Heart left ventricle (tissue), 16 donors: ENCODE measurements around the gene GPI. TPM values are rescaled to one million over a fixed set of nuclear protein-coding genes. Genes with fewer than 3 reads are reported as not detected.

Source experiments
- ATAC-seq, 4 donors: fragments of 200-7000 bp; cut with Tn5 transposase; one replicate each; pipeline ENCODE4 v1.9.1; 2020 to 2022; ENCODE audit warnings: moderate library complexity in 4 of 4, mild to moderate bottlenecking in 3 of 4, moderate number of reproducible peaks in 1 of 4
- DNase-seq, 5 donors: peaks; one replicate each; pipeline ENCODE4 v3.0.0-alpha.2; 2020
- H3K27ac ChIP-seq, 12 donors: fragments of 200-600 bp; sonication (generic) in 4 of 12; one replicate each; pipeline versions ENCODE4 v1.5.0 to v1.8.0; 2016 to 2022; ENCODE audit warnings: mild to moderate bottlenecking in 2 of 12
- H3K27me3 ChIP-seq, 9 donors: fragments of 200-600 bp; sonication (generic) in 2 of 9; one replicate each; pipeline versions ENCODE4 v1.5.1 to v1.8.0; 2016 to 2022; ENCODE audit warnings: mild to moderate bottlenecking in 3 of 9
- H3K36me3 ChIP-seq, 9 donors: fragments of 200-600 bp; sonication (generic) in 2 of 9; one replicate each; pipeline versions ENCODE4 v1.5.0 to v1.8.0; 2018 to 2022; ENCODE audit warnings: mild to moderate bottlenecking in 2 of 9
- H3K4me1 ChIP-seq, 12 donors: fragments of 200-600 bp; sonication (generic) in 4 of 12; one replicate each; pipeline versions ENCODE4 v1.5.0 to v1.8.0; 2016 to 2022; ENCODE audit warnings: mild to moderate bottlenecking in 3 of 12
- H3K4me3 ChIP-seq, 12 donors: fragments of 200-600 bp; sonication (generic) in 4 of 12; one replicate each; pipeline versions ENCODE4 v1.5.0 to v1.8.0; 2017 to 2022; ENCODE audit warnings: mild to moderate bottlenecking in 9 of 12, moderate library complexity in 4 of 12
- H3K9me3 ChIP-seq, 12 donors: fragments of 200-600 bp; sonication (generic) in 4 of 12; one replicate each; pipeline versions ENCODE4 v1.5.0 to v1.8.0; 2016 to 2022; ENCODE audit warnings: mild to moderate bottlenecking in 1 of 12
- CTCF ChIP-seq, 12 donors: fragments of 200-600 bp; sonication (generic) in 4 of 12; IDR thresholded peaks; one replicate each; pipeline versions ENCODE4 v1.5.0 to v1.8.0; 2018 to 2022; ENCODE audit warnings: antibody characterized with exemption in 12 of 12, mild to moderate bottlenecking in 5 of 12
- POLR2A ChIP-seq, 2 donors: fragments of 450-650 bp; IDR thresholded peaks; one replicate each; pipeline ENCODE4 v1.6.1; 2017; ENCODE audit warnings: antibody characterized with exemption in 2 of 2, mild to moderate bottlenecking in 2 of 2, moderate library complexity in 2 of 2
- WGBS, 4 donors: extraction: QIAGEN DNeasy Blood & Tissue Kit in 2 of 4; methylation state at CpG; one replicate each; pipeline versions ENCODE4 v1.1.5 to v1.1.7; 2013 to 2018; 5-methylcytosine and 5-hydroxymethylcytosine counted together
- intact Hi-C, 10 donors: fragments of 100-400 bp; cut with DNase I; formaldehyde crosslinking; loops; one replicate each; pipeline versions ENCODE4 v1.11.1 to v1.14.2; 2022
- polyA plus RNA-seq, 2 donors: library from polyadenylated mRNA; stranded (reverse); fragments of 200-250 nt; gene quantifications; one replicate each; pipeline ENCODE4 v1.2.3, GENCODE V29; 2013
- total RNA-seq, 9 donors: library from RNA; depleted of rRNA in 2 of 9; stranded (reverse); fragments of >200 nt in 2 of 9; fragmentation: NEBNext Ultra II Directional in 3 of 9; extraction: Animal tissue kit (Norgen Biotek cat#: 25700) in 3 of 9; gene quantifications; one replicate each; pipeline versions ENCODE4 v1.1.0 to v1.2.4, GENCODE V29; 2016 to 2023
- donor health status: ischemic (EF 13 %, LVEDD 7.1; RV severe dilation, severe dysfunction).
- donor health status: healthy with polysubstance abuse.
- donor health status: DM: no; HTN: yes; CAD: no.
- donor health status: DM: no; HTN: no; CAD: no.
- donor health status: ischemic (EF 25% LVEDD 6.9; RV normal size, moderate dysfunction).
- donor health status: ischemic (EF 25% LVEDD 5.7; RV mildly dilated, moderate dysfunction).
- donor health status: healthy.
- donor health status: DM: yes; HTN: yes; CAD: no.
- donor health status: ischemic (EF 35%, LVEDD 5.7; RV mildly dilated, moderate dysfunction).
- donor health status: nonischemic (EF 11% LVEDD 7.7; RV severe dilation, severe dysfunction).
- donor health status: DM: yes; HTN: yes; CAD: no.
- donor health status: PGD.
- donor health status: ischemic (EF 29% LVEDD 5.4; RV normal size, mild dysfunction).
- donor health status: nonischemic (EF 23%, LVEDD 6.1; RV moderate dilation, normal function).

The GPI gene
- total and polyA plus RNA-seq, 11 donors: 233 to 764 (median 513) TPM

GRCh38 chr19:34359954-34360315 lies 5.1 kb upstream of the GPI start:
- Histone ChIP-seq H3K4me3 (peak overlapping the region in 10 of 12 donors; percentile 35 to 69 (median 55)), H3K27me3 (no peaks in the 10 kb centered on the region), H3K27ac (peak overlapping the region in 11 of 12 donors; percentile 64 to 93 (median 84)), H3K36me3 (peaks cover 0 to 9% (median 8%) of the 10 kb centered on the region in 9 donors), H3K9me3 (no peaks in the 10 kb centered on the region), H3K4me1 (peaks cover 0 to 20% (median 11%) of the 10 kb centered on the region in 12 donors)
- intact Hi-C loops: loop anchor here in 2 of 10 donors (2.0 to 5.0 kb wide), 2 partner anchors 69 to 142 kb away; partner anchors contain the start of gene UBA2 (in 1 of the 2)
- 72 to 85% (median 77%) methylated on average over 7 of the region's 7 CpGs for WGBS, 4 donors
- no peak for DNase-seq
- ATAC-seq: peak in 2 of 4 donors; percentile 0
- no peak for TF ChIP-seq POLR2A (IDR thresholded peaks at IDR 0.05)
- no peak for TF ChIP-seq CTCF (IDR thresholded peaks at IDR 0.05)

- Histone ChIP-seq H3K36me3 (peaks cover 0 to 4% (median 3%) of the 10 kb centered on the region in 9 donors), H3K4me1 (peaks cover 0 to 20% (median 11%) of the 10 kb centered on the region in 12 donors), H3K4me3 (no peak overlapping the region), H3K27me3 (no peaks in the 10 kb centered on the region), H3K27ac (peak overlapping the region in 5 of 12 donors; percentile 64 to 93 (median 83)), H3K9me3 (no peaks in the 10 kb centered on the region)
- intact Hi-C loops: loop anchor here in 1 of 10 donors (5.0 kb wide), 1 partner anchor 142 kb away; no protein-coding TSS in a partner anchor
- 93 to 95% (median 94%) methylated on average over 9 of the region's 9 CpGs for WGBS, 4 donors
- ATAC-seq: no peak
- no peak for DNase-seq
- TF ChIP-seq CTCF (IDR thresholded peaks at IDR 0.05): no peak
- TF ChIP-seq POLR2A (IDR thresholded peaks at IDR 0.05): no peak
Measured at GRCh38 chr19:34360354-34360909, 4.6 kb upstream of the GPI start.

GRCh38 chr19:34362679-34363069 lies 2.3 kb upstream of the GPI start:
- intact Hi-C loops: loop anchor here in 1 of 10 donors (5.0 kb wide), 1 partner anchor 140 kb away; no protein-coding TSS in a partner anchor
- Histone ChIP-seq H3K27me3 (no peaks in the 10 kb centered on the region), H3K4me1 (peaks cover 9 to 41% (median 28%) of the 10 kb centered on the region in 12 donors), H3K27ac (no peak overlapping the region), H3K9me3 (no peaks in the 10 kb centered on the region), H3K36me3 (peaks cover 0 to 15% (median 10%) of the 10 kb centered on the region in 9 donors), H3K4me3 (no peak overlapping the region)
- DNase-seq (no peak), ATAC-seq (no peak)
- TF ChIP-seq CTCF (IDR thresholded peaks at IDR 0.05) (no peak), POLR2A (IDR thresholded peaks at IDR 0.05) (no peak)
- 70 to 75% (median 72%) methylated on average over 3 of the region's 3 CpGs for WGBS, 4 donors

- DNase-seq (no peak), ATAC-seq (no peak)
- Histone ChIP-seq H3K9me3 (no peaks in the 10 kb centered on the region), H3K4me3 (no peak overlapping the region), H3K36me3 (peaks cover 0 to 19% (median 14%) of the 10 kb centered on the region in 9 donors), H3K27me3 (no peaks in the 10 kb centered on the region), H3K27ac (no peak overlapping the region), H3K4me1 (peaks cover 13 to 45% (median 32%) of the 10 kb centered on the region in 12 donors)
- no peak for TF ChIP-seq CTCF (IDR thresholded peaks at IDR 0.05)
- TF ChIP-seq POLR2A (IDR thresholded peaks at IDR 0.05): no peak
- intact Hi-C loops: loop anchor here in 1 of 10 donors (5.0 kb wide), 1 partner anchor 139 kb away; no protein-coding TSS in a partner anchor
- WGBS, 4 donors: 82 to 85% (median 83%) methylated on average over 4 of the region's 4 CpGs
Measured at GRCh38 chr19:34363094-34363493, 1.9 kb upstream of the GPI start.
